GM23338 (cell line): ENCODE measurements around the gene DPP10. TPM values are rescaled to one million over a fixed set of nuclear protein-coding genes. Genes with fewer than 3 reads are reported as not detected.

ENCODE experiments used
- ATAC-seq: fragments of 200-7000 bp; cut with Tn5 transposase; 3 replicates; pipeline ENCODE4 v1.9.1; 2020
- DNase-seq: peaks from one replicate; pipeline ENCODE4 v3.0.0-alpha.2; 2015; ENCODE audit warnings: low spot score
- H2AFZ ChIP-seq: fragments of 200-600 bp; sonication (generic); 2 replicates; pipeline ENCODE4 v1.8.0; 2016; ENCODE audit warnings: antibody characterized with exemption, mild to moderate bottlenecking, moderate library complexity
- H3F3A ChIP-seq: fragments of 200-600 bp; sonication (generic); replicated peaks from 2 replicates; pipeline ENCODE4 v1.8.0; 2017; ENCODE audit warnings: antibody characterized with exemption, mixed run types, low read depth
- H3K27ac ChIP-seq: fragments of 200-600 bp; sonication (generic); 2 replicates; pipeline ENCODE4 v1.6.1; 2016; ENCODE audit warnings: low read depth
- H3K27me3 ChIP-seq: fragments of 200-600 bp; sonication (generic); 2 replicates; pipeline ENCODE4 v1.8.0; 2016; ENCODE audit warnings: mild to moderate bottlenecking, mixed run types, moderate library complexity; ENCODE audit not compliant: insufficient read depth
- H3K36me3 ChIP-seq: fragments of 200-600 bp; sonication (generic); 2 replicates; pipeline ENCODE4 v1.8.0; 2016; ENCODE audit warnings: mild to moderate bottlenecking; ENCODE audit not compliant: insufficient read depth
- H3K4me1 ChIP-seq: fragments of 200-600 bp; sonication (generic); 2 replicates; pipeline ENCODE4 v1.8.0; 2016; ENCODE audit warnings: mild to moderate bottlenecking, moderate library complexity; ENCODE audit not compliant: insufficient read depth
- H3K4me2 ChIP-seq: fragments of 200-600 bp; sonication (generic); 2 replicates; pipeline ENCODE4 v1.7.1; 2017; ENCODE audit warnings: mixed run types
- H3K4me3 ChIP-seq: fragments of 200-600 bp; sonication (generic); 2 replicates; pipeline ENCODE4 v1.6.1; 2016; ENCODE audit warnings: mixed run types
- H3K79me2 ChIP-seq: fragments of 200-600 bp; sonication (generic); replicated peaks from 2 replicates; pipeline ENCODE4 v1.8.0; 2017; ENCODE audit warnings: mild to moderate bottlenecking; ENCODE audit not compliant: insufficient read depth
- H3K9me2 ChIP-seq: fragments of 200-600 bp; sonication (generic); 2 replicates; pipeline ENCODE4 v1.8.0; 2017; ENCODE audit not compliant: insufficient read depth
- H4K20me1 ChIP-seq: fragments of 200-600 bp; sonication (generic); replicated peaks from 2 replicates; pipeline ENCODE4 v1.8.0; 2017; ENCODE audit warnings: mild to moderate bottlenecking; ENCODE audit not compliant: insufficient read depth
- H3K27ac Mint-ChIP-seq: 2 replicates; pipeline ENCODE4 v1.8.0; 2020; ENCODE audit warnings: inconsistent platforms, mild to moderate bottlenecking, moderate library complexity, mixed read lengths
- H3K27me3 Mint-ChIP-seq: 3 replicates; pipeline ENCODE4 v1.8.0; 2022; ENCODE audit warnings: low read depth, mild to moderate bottlenecking, moderate library complexity, mixed read lengths, inconsistent platforms; ENCODE audit not compliant: insufficient read depth, poor library complexity
- H3K36me3 Mint-ChIP-seq: 3 replicates; pipeline ENCODE4 v1.8.0; 2021; ENCODE audit warnings: low read depth, mild to moderate bottlenecking, inconsistent platforms, moderate library complexity, mixed read lengths
- H3K4me1 Mint-ChIP-seq: 3 replicates; pipeline ENCODE4 v1.8.0; 2020; ENCODE audit warnings: mild to moderate bottlenecking, inconsistent platforms, mixed read lengths
- H3K4me3 Mint-ChIP-seq: 3 replicates; pipeline ENCODE4 v1.8.0; 2021; ENCODE audit warnings: moderate library complexity, mild to moderate bottlenecking, inconsistent platforms, mixed read lengths
- H3K9me3 Mint-ChIP-seq: 3 replicates; pipeline ENCODE4 v1.8.0; 2020; ENCODE audit warnings: moderate library complexity, mild to moderate bottlenecking, inconsistent platforms, mixed read lengths
- CREB1 ChIP-seq: fragments of 250-450 bp; sonication (Bioruptor Pico); IDR thresholded peaks from 2 replicates; pipeline ENCODE4 v1.5.0; 2020; ENCODE audit warnings: low read depth, mild to moderate bottlenecking, moderate library complexity
- EZH2 ChIP-seq: fragments of 200-600 bp; sonication (generic); IDR thresholded peaks from one replicate; pipeline ENCODE4 v1.8.0; 2017; ENCODE audit warnings: antibody characterized with exemption, mild to moderate bottlenecking, low read depth; ENCODE audit not compliant: unreplicated experiment
- EZH2phosphoT487 ChIP-seq: fragments of 200-600 bp; sonication (generic); IDR thresholded peaks from one replicate; pipeline ENCODE4 v1.8.1; 2018; ENCODE audit warnings: antibody characterized with exemption; ENCODE audit not compliant: unreplicated experiment
- JUNB ChIP-seq: IDR thresholded peaks from one replicate; pipeline ENCODE4 v1.6.1; 2016; ENCODE audit warnings: antibody characterized with exemption; ENCODE audit not compliant: unreplicated experiment
- NANOG ChIP-seq: IDR thresholded peaks from 2 replicates; pipeline ENCODE4 v1.6.1; 2016; ENCODE audit warnings: antibody characterized with exemption, borderline replicate concordance
- POLR2AphosphoS5 ChIP-seq: IDR thresholded peaks from 2 replicates; pipeline ENCODE4 v1.6.1; 2016; ENCODE audit warnings: antibody characterized with exemption, low read depth
- REST ChIP-seq: IDR thresholded peaks from one replicate; pipeline ENCODE4 v1.6.1; 2018; ENCODE audit warnings: antibody characterized with exemption; ENCODE audit not compliant: unreplicated experiment
- STAT1 ChIP-seq: IDR thresholded peaks from one replicate; pipeline ENCODE4 v1.6.1; 2016; ENCODE audit warnings: antibody characterized with exemption; ENCODE audit not compliant: unreplicated experiment
- ZNF114 ChIP-seq: fragments of 250-450 bp; sonication (Bioruptor Pico); IDR thresholded peaks from 2 replicates; pipeline ENCODE4 v1.5.0; 2020; ENCODE audit warnings: mild to moderate bottlenecking, moderate library complexity
- ZNF331 ChIP-seq: fragments of 250-450 bp; sonication (Bioruptor Pico); IDR thresholded peaks from 2 replicates; pipeline ENCODE4 v1.5.0; 2020; ENCODE audit warnings: low read depth, mild to moderate bottlenecking, moderate library complexity
- ZNF462 ChIP-seq: fragments of 250-450 bp; sonication (Bioruptor Pico); IDR thresholded peaks from 2 replicates; pipeline ENCODE4 v1.5.0; 2020; ENCODE audit warnings: mild to moderate bottlenecking, moderate library complexity
- polyA plus RNA-seq: library from polyadenylated mRNA; unstranded; fragments of >200 nt; fragmentation: Nextera tagmentation; extraction: Ambion mirVana; gene quantifications from 2 replicates; pipeline ENCODE4 v1.2.1, GENCODE V29; 2016
- total RNA-seq: library from RNA; depleted of rRNA; stranded (reverse); fragments of >200 nt; shearing (Covaris generic); gene quantifications from 2 replicates; pipeline ENCODE4 v1.2.3, GENCODE V29; 2014
- TF ChIP-seq, protein P1 (sequence below), 2 experiments: fragments of 200-600 bp in 1 of 2; sonication (generic) in 1 of 2; conservative IDR thresholded peaks; 2 replicates each; pipeline versions ENCODE4 v1.5.1 to v1.6.1; 2016 to 2017; ENCODE audit warnings: antibody characterized with exemption in 2 of 2, low read depth in 2 of 2, mild to moderate bottlenecking in 2 of 2, moderate library complexity in 1 of 2
- TF ChIP-seq, protein P2 (sequence below): IDR thresholded peaks from 2 replicates; pipeline ENCODE4 v1.6.1; 2016; ENCODE audit warnings: antibody characterized with exemption

DPP10 gene
- total and polyA plus RNA-seq, 2 experiments from 2014 or later: 3.6 to 14.8 TPM

GRCh38 chr2:115691409-115691808, 1249.0 kb downstream of the DPP10 start:
- Histone ChIP-seq H3K27me3 (no peaks in the 10 kb centered on the region), H3F3A (no peaks in the 10 kb centered on the region), H3K4me1 (no peaks in the 10 kb centered on the region), H3K4me3 (no peak overlapping the region), H2AFZ (no peak overlapping the region), H3K36me3 (no peaks in the 10 kb centered on the region), H4K20me1 (no peaks in the 10 kb centered on the region), H3K9me2 (0 out of 2 replicates have a peak, but pooled peaks cover 5% of the 10 kb centered on the region), H3K27ac (no peak overlapping the region), H3K79me2 (no peaks in the 10 kb centered on the region), H3K4me2 (no peak overlapping the region)
- TF ChIP-seq CREB1 (CRISPR knock-in tag) (no peak), EZH2phosphoT487 (no peak), JUNB (no peak), EZH2 (no peak), ZNF462 (CRISPR knock-in tag) (no peak), NANOG (no peak), POLR2AphosphoS5 (no peak), REST (no peak), ZNF331 (CRISPR knock-in tag) (no peak), ZNF114 (no peak), STAT1 (no peak)
- TF ChIP-seq, protein P1, sequence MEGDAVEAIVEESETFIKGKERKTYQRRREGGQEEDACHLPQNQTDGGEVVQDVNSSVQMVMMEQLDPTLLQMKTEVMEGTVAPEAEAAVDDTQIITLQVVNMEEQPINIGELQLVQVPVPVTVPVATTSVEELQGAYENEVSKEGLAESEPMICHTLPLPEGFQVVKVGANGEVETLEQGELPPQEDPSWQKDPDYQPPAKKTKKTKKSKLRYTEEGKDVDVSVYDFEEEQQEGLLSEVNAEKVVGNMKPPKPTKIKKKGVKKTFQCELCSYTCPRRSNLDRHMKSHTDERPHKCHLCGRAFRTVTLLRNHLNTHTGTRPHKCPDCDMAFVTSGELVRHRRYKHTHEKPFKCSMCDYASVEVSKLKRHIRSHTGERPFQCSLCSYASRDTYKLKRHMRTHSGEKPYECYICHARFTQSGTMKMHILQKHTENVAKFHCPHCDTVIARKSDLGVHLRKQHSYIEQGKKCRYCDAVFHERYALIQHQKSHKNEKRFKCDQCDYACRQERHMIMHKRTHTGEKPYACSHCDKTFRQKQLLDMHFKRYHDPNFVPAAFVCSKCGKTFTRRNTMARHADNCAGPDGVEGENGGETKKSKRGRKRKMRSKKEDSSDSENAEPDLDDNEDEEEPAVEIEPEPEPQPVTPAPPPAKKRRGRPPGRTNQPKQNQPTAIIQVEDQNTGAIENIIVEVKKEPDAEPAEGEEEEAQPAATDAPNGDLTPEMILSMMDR (conservative IDR thresholded peaks at IDR 0.05; ENCODE audit: low read depth in 2 of 2): no peak
- TF ChIP-seq, protein P2, sequence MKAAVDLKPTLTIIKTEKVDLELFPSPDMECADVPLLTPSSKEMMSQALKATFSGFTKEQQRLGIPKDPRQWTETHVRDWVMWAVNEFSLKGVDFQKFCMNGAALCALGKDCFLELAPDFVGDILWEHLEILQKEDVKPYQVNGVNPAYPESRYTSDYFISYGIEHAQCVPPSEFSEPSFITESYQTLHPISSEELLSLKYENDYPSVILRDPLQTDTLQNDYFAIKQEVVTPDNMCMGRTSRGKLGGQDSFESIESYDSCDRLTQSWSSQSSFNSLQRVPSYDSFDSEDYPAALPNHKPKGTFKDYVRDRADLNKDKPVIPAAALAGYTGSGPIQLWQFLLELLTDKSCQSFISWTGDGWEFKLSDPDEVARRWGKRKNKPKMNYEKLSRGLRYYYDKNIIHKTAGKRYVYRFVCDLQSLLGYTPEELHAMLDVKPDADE: no peak
- Mint-ChIP-seq H3K4me3 (no peak overlapping the region), H3K9me3 (no peaks in the 10 kb centered on the region), H3K36me3 (no peaks in the 10 kb centered on the region; the same call in 2 of the 3 replicates), H3K4me1 (peaks cover 11% of the 10 kb centered on the region), H3K27ac (no peak overlapping the region), H3K27me3 (no peaks in the 10 kb centered on the region)
- ATAC-seq (no peak), DNase-seq (no peak)
